BLaER1 (cell line): ENCODE data around the gene UBE4B.
A peak's percentile ranks its signal among the peaks of the same experiment; 100 is the strongest.

Experiments used
- H3K27ac ChIP-seq: shearing (Covaris generic); formaldehyde crosslinking; 2 replicates; pipeline ENCODE4 v1.8.1; 2022
- H3K27me3 ChIP-seq: shearing (Covaris generic); formaldehyde crosslinking; 2 replicates; pipeline ENCODE4 v1.8.1; 2022
- H3K36me3 ChIP-seq: shearing (Covaris generic); formaldehyde crosslinking; 2 replicates; pipeline ENCODE4 v1.8.1; 2022
- H3K4me1 ChIP-seq: shearing (Covaris generic); formaldehyde crosslinking; 2 replicates; pipeline ENCODE4 v1.8.1; 2022
- H3K4me2 ChIP-seq: shearing (Covaris generic); formaldehyde crosslinking; 2 replicates; pipeline ENCODE4 v1.8.1; 2022
- H3K4me3 ChIP-seq: shearing (Covaris generic); formaldehyde crosslinking; 2 replicates; pipeline ENCODE4 v1.8.1; 2022
- H3K9ac ChIP-seq: shearing (Covaris generic); formaldehyde crosslinking; 2 replicates; pipeline ENCODE4 v1.8.1; 2022
- H3K9me3 ChIP-seq: shearing (Covaris generic); formaldehyde crosslinking; 2 replicates; pipeline ENCODE4 v1.8.1; 2022
- H4K20me1 ChIP-seq: shearing (Covaris generic); formaldehyde crosslinking; 2 replicates; pipeline ENCODE4 v1.8.1; 2022
- Cebpa-rat ChIP-seq: shearing (Covaris generic); IDR thresholded peaks from 2 replicates; pipeline ENCODE4 v1.8.1; 2022

UBE4B gene

GRCh38 chr1:10033359-10033845, 644 bp downstream of the UBE4B start:
- Histone ChIP-seq H3K9me3 (no peaks in the 10 kb centered on the region), H3K9ac (peak overlapping the region; percentile 91), H3K4me2 (peak overlapping the region; percentile 96), H3K4me1 (peaks cover 23% of the 10 kb centered on the region), H3K4me3 (peak overlapping the region; percentile 90), H3K27ac (peak overlapping the region; percentile 85), H3K36me3 (peaks cover 17% of the 10 kb centered on the region), H3K27me3 (no peaks in the 10 kb centered on the region), H4K20me1 (peaks cover 13% of the 10 kb centered on the region)
- no peak for TF ChIP-seq Cebpa-rat

DNA sequence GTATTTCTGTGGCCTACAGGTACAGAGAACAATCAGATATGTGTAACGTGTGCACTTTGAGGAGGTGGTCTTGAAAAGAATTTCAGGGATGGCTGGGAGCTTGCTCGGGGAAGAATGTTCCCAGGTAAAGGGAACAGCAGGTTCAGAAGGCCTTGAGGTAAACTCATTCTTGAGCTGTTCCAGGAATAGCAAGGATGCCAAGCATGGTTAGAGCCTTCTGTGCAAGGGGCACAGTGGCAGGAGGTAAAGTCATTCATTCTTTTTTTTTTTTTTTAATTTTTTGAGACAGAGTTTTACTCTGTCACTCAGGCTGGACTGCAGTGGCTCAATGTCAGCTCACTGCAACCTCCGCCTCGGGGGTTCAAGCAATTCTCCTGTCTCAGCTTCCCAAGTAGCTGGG, 10.0 kb downstream of the UBE4B start:
- Histone ChIP-seq H3K36me3 (peaks cover 87% of the 10 kb centered on the region), H3K4me2 (no peak overlapping the region), H3K27me3 (no peaks in the 10 kb centered on the region), H4K20me1 (peaks cover 80% of the 10 kb centered on the region), H3K4me3 (no peak overlapping the region), H3K4me1 (peaks cover 14% of the 10 kb centered on the region), H3K27ac (no peak overlapping the region), H3K9me3 (no peaks in the 10 kb centered on the region), H3K9ac (no peak overlapping the region)
- no peak for TF ChIP-seq Cebpa-rat

DNA sequence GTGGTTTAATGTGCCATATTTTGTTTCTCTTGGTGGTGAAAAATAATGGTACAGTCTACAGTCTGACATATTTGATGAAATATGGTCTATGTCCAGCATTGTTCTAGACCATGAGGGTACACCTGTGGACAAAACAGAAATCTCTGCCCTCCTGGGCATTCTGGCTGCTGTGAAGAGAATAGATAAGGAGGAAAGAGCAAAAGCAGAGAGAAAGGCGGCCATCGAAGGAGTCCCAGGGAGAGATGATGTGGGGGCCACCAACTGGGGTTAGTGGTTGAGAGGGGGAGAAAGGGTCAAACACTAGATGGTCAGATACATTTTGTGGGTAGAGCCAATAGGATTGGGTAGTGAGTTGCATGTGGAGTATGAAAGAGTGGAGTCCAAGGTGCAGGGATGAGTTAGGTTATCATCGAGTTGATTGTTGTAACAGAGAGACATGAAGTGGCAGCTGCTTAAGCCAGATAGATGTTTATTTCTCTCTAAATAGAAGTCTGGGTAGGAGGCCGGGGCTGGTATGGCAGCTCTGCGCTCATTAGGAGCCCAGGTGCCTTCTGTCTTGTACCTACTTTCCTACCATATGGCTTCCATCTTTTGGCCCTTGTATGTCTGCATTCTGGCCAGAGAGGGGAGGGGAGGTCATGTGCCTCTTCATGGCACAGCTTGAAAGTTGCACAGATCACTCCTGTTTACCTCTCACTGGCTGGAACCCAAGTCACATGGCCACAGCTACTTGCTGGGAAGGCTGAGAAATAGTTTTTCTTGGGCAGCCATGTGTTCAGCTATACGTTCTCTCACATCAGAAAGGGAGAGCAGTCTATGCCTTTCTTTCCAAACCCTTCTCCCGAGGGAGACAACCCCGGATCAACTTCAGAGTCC, 13.0 kb downstream of the UBE4B start:
- H3K4me2 ChIP-seq = 0 out of 2 replicates have a peak overlapping the region, but pooled peaks have one; percentile 18
- no peak overlapping the region for H3K9ac ChIP-seq
- H3K4me3 ChIP-seq = no peak overlapping the region
- no peak overlapping the region for H3K27ac ChIP-seq
- TF ChIP-seq Cebpa-rat = no peak
- H4K20me1 ChIP-seq = peaks cover 93% of the 10 kb centered on the region
- peaks cover 85% of the 10 kb centered on the region for H3K36me3 ChIP-seq
- peaks cover 25% of the 10 kb centered on the region for H3K4me1 ChIP-seq
- H3K27me3 ChIP-seq = no peaks in the 10 kb centered on the region
- H3K9me3 ChIP-seq = no peaks in the 10 kb centered on the region

- Histone ChIP-seq H4K20me1 (peaks cover 94% of the 10 kb centered on the region), H3K9me3 (no peaks in the 10 kb centered on the region), H3K27me3 (no peaks in the 10 kb centered on the region), H3K4me2 (0 out of 2 replicates have a peak overlapping the region, but pooled peaks have one; percentile 18), H3K9ac (no peak overlapping the region), H3K36me3 (peaks cover 84% of the 10 kb centered on the region), H3K4me3 (no peak overlapping the region), H3K4me1 (peaks cover 25% of the 10 kb centered on the region), H3K27ac (no peak overlapping the region)
- no peak for TF ChIP-seq Cebpa-rat
These were observed 13.8 kb downstream of the UBE4B start for GRCh38 chr1:10046356-10047085.

DNA sequence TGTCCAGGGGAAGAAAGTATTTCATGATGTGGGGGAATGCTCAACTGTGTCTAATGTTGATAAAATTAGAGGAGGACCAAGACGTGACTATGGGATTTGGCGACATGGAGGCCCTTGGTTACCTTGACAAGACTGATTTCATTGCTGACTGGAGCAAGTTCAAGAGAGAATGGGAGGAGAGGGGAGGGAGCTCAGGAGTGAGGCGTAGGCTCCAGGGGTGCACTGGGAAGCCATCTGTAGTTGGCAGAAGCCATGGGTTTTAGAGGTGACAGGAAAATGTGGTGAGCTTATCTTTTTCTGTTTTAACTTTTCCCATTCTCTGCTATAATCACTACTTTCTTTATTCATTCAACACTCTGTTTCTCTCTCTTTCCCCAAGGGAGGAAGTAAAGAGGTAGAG, 15.8 kb downstream of the UBE4B start:
- TF ChIP-seq Cebpa-rat = no peak
- H3K27ac ChIP-seq = no peak overlapping the region
- peaks cover 25% of the 10 kb centered on the region for H3K4me1 ChIP-seq
- no peaks in the 10 kb centered on the region for H3K27me3 ChIP-seq
- H3K4me3 ChIP-seq = no peak overlapping the region
- no peak overlapping the region for H3K9ac ChIP-seq
- peaks cover 75% of the 10 kb centered on the region for H4K20me1 ChIP-seq
- peaks cover 86% of the 10 kb centered on the region for H3K36me3 ChIP-seq
- H3K9me3 ChIP-seq = no peaks in the 10 kb centered on the region
- H3K4me2 ChIP-seq = 0 out of 2 replicates have a peak overlapping the region, but pooled peaks have one; percentile 36

- no peaks in the 10 kb centered on the region for H3K27me3 ChIP-seq
- no peak overlapping the region for H3K27ac ChIP-seq
- no peak overlapping the region for H3K4me2 ChIP-seq
- H4K20me1 ChIP-seq = peaks cover 56% of the 10 kb centered on the region
- no peak overlapping the region for H3K4me3 ChIP-seq
- no peak overlapping the region for H3K9ac ChIP-seq
- no peaks in the 10 kb centered on the region for H3K9me3 ChIP-seq
- H3K4me1 ChIP-seq = peaks cover 28% of the 10 kb centered on the region
- H3K36me3 ChIP-seq = peaks cover 71% of the 10 kb centered on the region
- TF ChIP-seq Cebpa-rat = no peak
These were observed 17.9 kb downstream of the UBE4B start for GRCh38 chr1:10050611-10051010.

GRCh38 chr1:10051656-10052055, 18.9 kb downstream of the UBE4B start:
- Histone ChIP-seq H3K9ac (no peak overlapping the region), H3K4me3 (no peak overlapping the region), H3K4me1 (peaks cover 30% of the 10 kb centered on the region), H3K36me3 (peaks cover 64% of the 10 kb centered on the region), H3K27ac (no peak overlapping the region), H3K27me3 (no peaks in the 10 kb centered on the region), H4K20me1 (peaks cover 49% of the 10 kb centered on the region), H3K9me3 (no peaks in the 10 kb centered on the region), H3K4me2 (no peak overlapping the region)
- no peak for TF ChIP-seq Cebpa-rat

DNA sequence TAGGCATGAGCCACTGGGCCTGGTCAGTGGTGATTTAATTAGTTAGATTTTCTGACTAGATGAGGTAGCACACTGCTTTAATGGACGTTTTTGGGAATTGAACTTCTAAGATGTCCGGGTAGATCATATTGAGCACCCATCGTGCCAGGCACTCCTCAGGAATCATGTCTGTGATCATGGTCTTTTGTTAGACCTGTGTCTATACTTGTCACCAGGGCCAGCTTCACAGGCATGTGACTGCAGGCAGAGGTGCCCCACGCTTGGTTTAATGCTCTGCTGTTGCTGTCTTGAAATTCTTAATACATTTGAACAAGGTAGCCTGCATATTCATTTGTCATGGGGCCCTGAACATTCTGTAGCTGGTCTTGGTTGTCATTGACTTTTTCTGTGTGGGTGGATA, 19.6 kb downstream of the UBE4B start:
- Histone ChIP-seq H3K27me3 (no peaks in the 10 kb centered on the region), H3K4me1 (peaks cover 37% of the 10 kb centered on the region), H4K20me1 (peaks cover 49% of the 10 kb centered on the region), H3K9me3 (no peaks in the 10 kb centered on the region), H3K4me2 (no peak overlapping the region), H3K4me3 (no peak overlapping the region), H3K27ac (no peak overlapping the region), H3K9ac (no peak overlapping the region), H3K36me3 (peaks cover 60% of the 10 kb centered on the region)
- no peak for TF ChIP-seq Cebpa-rat

GRCh38 chr1:10054465-10054864, 21.7 kb downstream of the UBE4B start:
- H4K20me1 ChIP-seq = peaks cover 52% of the 10 kb centered on the region
- TF ChIP-seq Cebpa-rat = no peak
- no peaks in the 10 kb centered on the region for H3K27me3 ChIP-seq
- no peak overlapping the region for H3K9ac ChIP-seq
- no peak overlapping the region for H3K4me3 ChIP-seq
- no peaks in the 10 kb centered on the region for H3K9me3 ChIP-seq
- no peak overlapping the region for H3K27ac ChIP-seq
- no peak overlapping the region for H3K4me2 ChIP-seq
- peaks cover 55% of the 10 kb centered on the region for H3K36me3 ChIP-seq
- H3K4me1 ChIP-seq = peaks cover 33% of the 10 kb centered on the region

DNA sequence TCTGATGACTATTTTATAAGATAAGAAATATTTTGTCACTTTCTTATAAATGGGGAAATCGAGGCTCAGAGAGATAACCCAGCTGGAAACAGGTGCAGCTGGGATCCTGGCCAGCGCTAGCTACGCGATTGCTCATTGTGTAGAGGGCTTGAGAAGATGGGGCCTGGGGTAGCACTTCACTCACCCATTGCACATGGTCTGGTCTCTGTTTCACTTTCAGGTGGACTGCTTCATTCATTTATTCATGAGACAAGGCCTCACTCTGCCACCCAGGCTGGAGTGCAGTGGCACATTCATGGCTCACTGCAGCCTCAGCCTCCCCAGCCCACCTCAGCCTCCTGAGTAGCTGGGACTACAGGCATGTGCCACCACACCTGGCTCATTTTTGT, 23.8 kb downstream of the UBE4B start:
- Histone ChIP-seq H3K27me3 (no peaks in the 10 kb centered on the region), H3K9me3 (no peaks in the 10 kb centered on the region), H3K4me2 (peak overlapping the region; percentile 71), H3K4me3 (no peak overlapping the region), H3K4me1 (peaks cover 33% of the 10 kb centered on the region), H3K27ac (no peak overlapping the region), H3K9ac (no peak overlapping the region), H3K36me3 (peaks cover 39% of the 10 kb centered on the region), H4K20me1 (peaks cover 42% of the 10 kb centered on the region)
- no peak for TF ChIP-seq Cebpa-rat
